ENCODE results near the gene CALHM5. TPM values are rescaled to one million over a fixed set of nuclear protein-coding genes. Genes with fewer than 3 reads are reported as not detected.

The CALHM5 gene
- total RNA-seq, 4 donors from 2014 or later, result 0.48 to 6.0 (median 1.4) TPM

DNA sequence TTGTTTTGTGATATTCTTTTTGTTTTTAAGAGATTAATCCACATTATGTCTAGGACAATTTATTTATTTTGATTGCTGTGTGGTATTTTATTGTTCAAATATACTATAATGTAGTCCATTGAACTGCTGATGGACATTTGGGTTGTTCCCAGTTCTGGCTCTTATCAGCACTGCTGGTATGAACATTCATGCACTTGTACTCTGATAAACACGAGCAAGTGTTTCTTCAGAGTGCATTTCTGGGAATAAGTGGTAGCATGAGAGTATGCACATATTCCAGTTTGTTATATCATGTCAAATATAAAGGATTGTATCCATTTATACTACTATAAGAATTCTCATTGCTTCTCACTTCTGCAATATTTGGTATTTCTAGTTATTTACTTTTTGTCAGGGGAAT lies 43.1 kb upstream of the CALHM5 start:
- ATAC-seq (ENCODE audit: low FRiP score), result no peak
- no peak for DNase-seq (ENCODE audit: low spot score)
- TF ChIP-seq, protein P1, sequence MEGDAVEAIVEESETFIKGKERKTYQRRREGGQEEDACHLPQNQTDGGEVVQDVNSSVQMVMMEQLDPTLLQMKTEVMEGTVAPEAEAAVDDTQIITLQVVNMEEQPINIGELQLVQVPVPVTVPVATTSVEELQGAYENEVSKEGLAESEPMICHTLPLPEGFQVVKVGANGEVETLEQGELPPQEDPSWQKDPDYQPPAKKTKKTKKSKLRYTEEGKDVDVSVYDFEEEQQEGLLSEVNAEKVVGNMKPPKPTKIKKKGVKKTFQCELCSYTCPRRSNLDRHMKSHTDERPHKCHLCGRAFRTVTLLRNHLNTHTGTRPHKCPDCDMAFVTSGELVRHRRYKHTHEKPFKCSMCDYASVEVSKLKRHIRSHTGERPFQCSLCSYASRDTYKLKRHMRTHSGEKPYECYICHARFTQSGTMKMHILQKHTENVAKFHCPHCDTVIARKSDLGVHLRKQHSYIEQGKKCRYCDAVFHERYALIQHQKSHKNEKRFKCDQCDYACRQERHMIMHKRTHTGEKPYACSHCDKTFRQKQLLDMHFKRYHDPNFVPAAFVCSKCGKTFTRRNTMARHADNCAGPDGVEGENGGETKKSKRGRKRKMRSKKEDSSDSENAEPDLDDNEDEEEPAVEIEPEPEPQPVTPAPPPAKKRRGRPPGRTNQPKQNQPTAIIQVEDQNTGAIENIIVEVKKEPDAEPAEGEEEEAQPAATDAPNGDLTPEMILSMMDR (IDR thresholded peaks at IDR 0.05), result no peak

DNA sequence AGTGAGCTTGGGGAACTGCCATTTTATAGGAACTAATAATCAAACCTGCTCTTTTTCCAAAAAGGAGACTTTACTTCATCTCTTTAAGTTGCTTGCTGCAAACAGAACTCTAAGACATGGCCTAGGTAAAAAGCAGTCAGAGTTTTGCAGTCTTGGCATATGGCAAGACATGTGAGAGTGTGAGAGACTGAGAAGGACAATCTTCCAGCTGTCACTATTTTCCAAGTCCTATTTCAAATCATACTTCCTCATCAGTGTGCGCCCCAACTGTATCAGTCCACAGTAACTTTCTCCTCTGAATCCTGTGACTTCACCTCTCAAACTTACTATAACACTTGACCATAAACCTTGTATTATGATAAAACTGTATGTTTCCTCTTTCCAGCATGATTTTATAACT lies 39.9 kb upstream of the CALHM5 start:
- no peak for DNase-seq (ENCODE audit: low spot score)
- TF ChIP-seq, protein P1 (IDR thresholded peaks at IDR 0.05), result no peak
- no peak for ATAC-seq (ENCODE audit: low FRiP score)

DNA sequence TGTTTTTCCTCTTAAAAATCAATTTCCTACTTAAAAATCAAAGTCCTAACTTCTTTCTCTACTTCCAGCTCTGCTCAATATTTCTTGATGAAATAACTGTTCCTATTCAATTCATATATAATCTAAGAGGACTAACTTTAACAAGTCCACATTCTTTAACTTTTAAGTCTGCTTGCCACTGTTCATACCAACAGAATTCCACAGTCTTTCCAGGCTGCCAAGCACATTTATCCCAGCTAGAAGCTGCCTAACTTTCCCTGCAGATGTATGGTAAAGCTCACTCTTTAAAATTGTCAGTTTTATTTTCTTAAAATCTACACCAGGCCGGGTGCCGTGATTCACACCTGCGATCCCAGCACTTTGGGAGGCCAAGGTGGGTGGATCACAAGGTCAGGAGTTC lies 38.7 kb upstream of the CALHM5 start:
- TF ChIP-seq, protein P1 (IDR thresholded peaks at IDR 0.05), result no peak
- ATAC-seq (ENCODE audit: low FRiP score) (no peak), DNase-seq (ENCODE audit: low spot score) (no peak)

DNA sequence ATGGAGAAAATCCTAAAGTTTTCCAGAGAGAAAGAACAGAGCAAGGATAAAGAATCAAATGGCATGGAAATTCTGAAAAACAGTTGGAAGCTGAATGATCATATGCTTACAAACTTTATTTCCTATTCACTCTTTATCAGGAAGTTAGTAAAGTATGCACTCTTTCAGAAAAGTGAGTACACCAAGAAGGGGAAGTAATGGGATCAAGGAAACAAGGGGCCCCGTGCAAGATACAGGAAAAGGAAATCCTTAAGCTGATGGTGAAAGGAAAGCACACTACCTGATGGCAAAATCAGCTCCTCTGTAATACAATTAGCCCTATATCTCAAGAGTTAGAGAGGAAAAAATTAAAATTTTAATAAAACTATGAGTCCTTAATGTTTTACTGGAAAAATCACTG lies 36.3 kb upstream of the CALHM5 start:
- ATAC-seq (ENCODE audit: low FRiP score) (no peak), DNase-seq (ENCODE audit: low spot score) (no peak)
- TF ChIP-seq, protein P1 (IDR thresholded peaks at IDR 0.05), result no peak

DNA sequence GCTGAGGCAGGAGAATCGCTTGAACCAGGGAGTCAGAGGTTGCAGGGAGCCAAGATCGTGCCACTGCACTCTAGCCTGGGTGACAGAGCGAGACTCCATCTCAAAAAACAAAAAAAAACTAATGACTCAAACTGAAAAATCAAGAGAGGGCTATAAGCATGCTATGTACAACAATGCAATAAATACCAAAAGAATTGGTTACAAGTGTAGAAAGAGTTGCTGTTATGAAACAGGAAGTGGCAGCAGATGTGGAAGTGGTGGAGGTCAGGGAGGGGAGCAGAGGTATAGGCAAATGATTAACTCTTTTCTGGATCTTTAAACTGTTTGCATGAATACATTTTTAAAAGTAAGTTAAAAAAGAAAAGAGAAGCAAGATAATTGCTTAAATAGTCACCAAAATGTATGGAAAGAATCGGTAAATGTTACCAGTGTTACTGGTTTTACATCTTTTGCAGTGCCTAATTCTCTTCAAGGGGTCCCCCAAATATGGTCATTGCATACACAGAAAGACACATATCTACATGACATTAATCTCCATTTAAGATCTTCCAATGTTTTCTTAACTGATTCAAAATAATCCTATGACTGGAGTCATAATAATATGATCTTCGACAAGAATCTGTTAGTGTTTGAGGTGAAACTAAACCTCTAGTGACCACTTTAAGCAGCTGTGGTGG lies 35.3 kb upstream of the CALHM5 start:
- TF ChIP-seq, protein P1 (IDR thresholded peaks at IDR 0.05), result no peak
- ATAC-seq (ENCODE audit: low FRiP score), result no peak
- DNase-seq (ENCODE audit: low spot score), result no peak

DNA sequence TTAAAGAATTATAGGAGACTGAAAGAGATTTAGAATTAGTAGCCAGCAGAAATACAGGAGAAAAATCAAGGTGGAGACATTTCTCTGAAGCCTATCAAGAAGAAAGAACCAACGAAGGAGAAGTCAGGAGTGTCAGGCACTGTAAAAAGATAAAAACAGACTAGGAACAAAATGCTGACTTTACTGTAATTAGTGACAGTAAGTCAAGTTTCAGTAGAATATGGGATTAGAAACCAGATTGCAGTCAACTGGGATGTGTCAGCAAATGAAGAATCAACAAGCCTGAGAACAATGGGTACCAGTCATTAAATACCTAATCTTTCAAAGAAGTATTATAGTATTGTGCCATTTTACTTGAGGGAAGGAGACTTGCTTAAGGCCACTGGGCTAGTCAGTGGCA lies 28.7 kb upstream of the CALHM5 start:
- no peak for DNase-seq (ENCODE audit: low spot score)
- no peak for ATAC-seq (ENCODE audit: low FRiP score)
- TF ChIP-seq, protein P1 (IDR thresholded peaks at IDR 0.05), result no peak

DNA sequence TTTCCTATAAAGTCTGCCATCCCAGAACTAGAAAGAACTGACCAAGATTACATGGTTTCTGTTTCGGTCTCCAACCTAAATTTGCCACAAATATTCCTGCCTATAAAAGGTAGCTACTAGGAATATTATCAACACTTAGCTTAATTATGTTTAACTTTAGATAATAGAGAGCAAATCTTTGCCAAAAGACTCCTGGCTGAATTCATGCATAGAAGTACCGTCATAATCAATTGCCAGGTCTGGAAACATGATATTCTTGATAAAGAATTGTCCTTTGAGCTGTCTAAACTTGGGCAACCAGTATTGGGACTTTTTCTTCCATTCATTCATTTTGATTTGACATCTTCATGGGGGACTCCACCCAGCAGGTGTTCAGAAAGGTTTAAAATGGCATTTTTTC lies 27.8 kb upstream of the CALHM5 start:
- no peak for ATAC-seq (ENCODE audit: low FRiP score)
- TF ChIP-seq, protein P1 (IDR thresholded peaks at IDR 0.05), result no peak

More for the DNA sequence above, 27.8 kb upstream of the CALHM5 start:
- DNase-seq (ENCODE audit: low spot score), result no peak
